HPDE6-E6E7 (cell line): ENCODE results near the gene TAF11L5.
"Not testable (repeated sequence)": the region's sequence is repeated elsewhere in the genome, so short reads cannot be mapped to it uniquely, and the experiment has no call there.

Source experiments
- DNase-seq: peaks from one replicate; pipeline ENCODE4 v3.0.0; 2011; ENCODE audit warnings: missing footprints; ENCODE audit errors: extremely low spot score

TAF11L5 gene

GRCh38 chr5:17524935-17525334 lies at the start of gene TAF11L5:
TSS of gene TAF11L5 (plus strand) at chr5:17525235.
- DNase-seq = not testable (repeated sequence)

GRCh38 chr5:17477043-17477442 lies 48.0 kb upstream of the TAF11L5 start:
- DNase-seq = no peak

DNA sequence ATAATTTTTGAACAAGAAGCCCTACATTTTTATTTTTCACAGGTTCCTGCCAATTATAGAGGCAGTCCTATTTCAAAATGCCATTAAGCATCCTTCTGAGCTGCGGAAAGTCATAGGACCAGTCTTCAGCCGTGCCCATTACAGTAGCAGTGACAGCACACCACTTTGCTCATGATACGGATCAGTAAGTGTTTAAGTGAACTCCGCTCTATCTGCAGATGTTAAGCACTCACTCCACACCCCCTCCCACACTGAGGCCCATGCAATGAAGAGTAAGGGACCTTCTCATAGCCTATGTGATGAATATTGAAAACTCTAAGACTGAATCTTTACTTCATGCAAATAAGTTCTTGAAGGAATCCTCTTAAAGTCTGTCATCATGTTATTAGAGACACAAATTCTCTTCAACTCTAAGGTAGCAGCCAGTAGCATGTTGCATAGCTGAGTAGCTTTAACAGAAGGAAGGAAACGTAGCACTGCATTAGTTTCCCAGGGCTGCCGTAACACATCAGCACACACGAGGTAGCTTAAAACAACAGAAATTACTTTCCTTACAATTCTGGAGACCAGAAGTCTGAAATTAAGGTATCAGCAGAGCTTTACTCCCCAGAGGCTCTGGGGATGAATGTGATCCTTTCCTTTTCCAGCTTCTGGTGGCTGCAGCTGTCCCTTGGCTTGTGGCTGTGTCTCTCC lies 47.3 kb upstream of the TAF11L5 start:
- no peak for DNase-seq

DNA sequence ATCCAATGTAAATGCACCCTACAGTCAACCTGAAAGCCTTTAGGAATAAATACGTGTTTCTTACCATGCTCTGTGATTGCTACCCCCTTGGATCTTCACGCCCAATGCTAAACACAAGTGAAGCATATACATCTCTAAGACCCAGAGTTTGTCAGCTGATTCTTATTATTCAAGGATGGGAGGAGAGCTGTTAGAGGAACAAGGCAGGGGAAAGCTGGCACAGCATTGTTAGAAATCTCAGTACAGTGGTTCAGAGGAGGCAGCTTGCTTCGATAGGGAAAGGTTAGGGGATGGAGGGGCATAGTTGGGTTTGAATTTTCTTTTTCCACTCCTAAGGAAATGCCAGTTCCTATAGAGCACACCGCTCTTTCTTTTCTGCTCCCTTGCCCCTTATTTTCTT lies 43.7 kb upstream of the TAF11L5 start:
- DNase-seq = no peak

DNA sequence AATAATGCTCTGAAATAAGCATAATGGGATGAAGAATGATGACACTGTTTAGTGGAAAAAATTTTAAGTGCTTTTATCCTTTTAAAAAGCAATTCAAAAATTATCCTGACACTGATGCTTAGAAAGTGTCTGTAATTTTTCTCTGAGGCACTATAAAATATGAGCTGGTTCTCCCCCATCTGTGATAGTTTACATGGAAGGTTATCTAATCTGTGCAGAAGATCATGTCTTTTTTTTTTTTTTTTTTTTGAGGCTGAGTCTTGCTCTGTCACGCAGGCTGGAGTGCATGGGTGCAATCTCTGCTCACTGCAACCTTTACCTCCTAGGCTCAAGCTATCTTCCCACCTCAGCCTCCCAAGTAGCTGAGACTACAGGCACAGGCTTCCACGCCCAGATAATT lies 42.2 kb upstream of the TAF11L5 start:
- DNase-seq = no peak

DNA sequence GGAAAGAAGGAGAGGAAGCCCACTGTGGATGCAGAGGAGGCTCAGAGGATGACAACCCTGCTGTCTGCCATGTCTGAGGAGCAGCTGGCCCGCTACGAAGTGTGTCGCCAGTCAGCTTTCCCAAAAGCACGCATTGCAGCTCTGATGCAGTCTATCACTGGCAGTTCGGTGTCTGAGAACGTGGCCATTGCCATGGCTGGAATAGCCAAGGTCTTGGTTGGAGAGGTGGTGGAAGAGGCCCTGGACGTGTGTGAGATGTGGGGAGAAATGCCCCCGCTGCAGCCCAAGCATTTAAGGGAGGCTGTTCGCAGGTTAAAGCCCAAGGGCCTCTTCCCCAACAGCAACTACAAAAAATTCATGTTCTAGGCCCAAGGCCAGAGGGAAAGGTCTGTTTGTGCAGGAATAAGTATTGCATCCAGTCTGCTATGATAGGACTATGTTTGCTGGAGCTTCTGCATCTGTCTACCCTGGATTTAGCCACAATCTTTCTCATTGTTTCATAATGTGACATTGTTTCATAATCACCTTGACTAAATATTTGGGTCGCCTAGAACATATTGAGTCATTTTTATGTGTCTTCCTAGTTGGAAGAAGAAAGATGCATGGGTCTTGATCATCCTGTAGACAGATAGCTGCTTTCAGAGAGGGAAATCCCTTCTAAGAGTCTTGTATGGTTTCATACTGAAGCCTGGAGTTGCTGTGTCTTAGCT lies 38.4 kb upstream of the TAF11L5 start:
- DNase-seq = not testable (repeated sequence)

- DNase-seq = no peak
Measured at GRCh38 chr5:17487174-17487512, 37.9 kb upstream of the TAF11L5 start.

DNA sequence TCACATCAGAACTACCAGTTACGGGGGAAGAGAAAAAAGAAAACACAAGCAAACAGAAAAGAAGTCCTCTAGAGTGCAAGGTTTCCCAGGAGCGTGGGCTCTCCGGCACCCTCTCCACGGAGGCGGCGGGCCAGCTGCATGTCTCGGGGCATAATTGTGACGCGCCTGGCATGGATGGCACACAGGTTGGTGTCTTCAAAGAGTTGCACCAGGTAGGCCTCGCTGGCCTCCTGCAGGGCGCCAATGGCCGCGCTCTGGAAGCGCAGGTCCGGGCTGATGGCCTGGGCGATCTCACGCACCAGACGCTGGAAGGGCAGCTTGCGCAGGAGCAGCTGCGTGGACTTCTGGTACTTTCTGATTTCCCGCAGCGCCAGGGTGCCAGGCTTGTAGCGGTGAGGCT lies 33.8 kb upstream of the TAF11L5 start:
- not testable (repeated sequence) for DNase-seq

- no peak for DNase-seq
Measured at GRCh38 chr5:17492770-17493169, 32.3 kb upstream of the TAF11L5 start.

GRCh38 chr5:17497446-17497845 lies 27.6 kb upstream of the TAF11L5 start:
- DNase-seq = no peak

- DNase-seq = not testable (repeated sequence)
Measured at GRCh38 chr5:17497931-17498330, 27.1 kb upstream of the TAF11L5 start, which contains the start of gene TAF11L2. TSS of gene TAF11L2 (plus strand) at chr5:17498231.

- no peak for DNase-seq
Measured at GRCh38 chr5:17511775-17512325, 13.2 kb upstream of the TAF11L5 start.

GRCh38 chr5:17517526-17517925 lies 7.5 kb upstream of the TAF11L5 start:
- not testable (repeated sequence) for DNase-seq

GRCh38 chr5:17518067-17518466 lies 7.0 kb upstream of the TAF11L5 start, which contains the start of gene TAF11L3:
TSS of gene TAF11L3 (plus strand) at chr5:17518367.
- not testable (repeated sequence) for DNase-seq

DNA sequence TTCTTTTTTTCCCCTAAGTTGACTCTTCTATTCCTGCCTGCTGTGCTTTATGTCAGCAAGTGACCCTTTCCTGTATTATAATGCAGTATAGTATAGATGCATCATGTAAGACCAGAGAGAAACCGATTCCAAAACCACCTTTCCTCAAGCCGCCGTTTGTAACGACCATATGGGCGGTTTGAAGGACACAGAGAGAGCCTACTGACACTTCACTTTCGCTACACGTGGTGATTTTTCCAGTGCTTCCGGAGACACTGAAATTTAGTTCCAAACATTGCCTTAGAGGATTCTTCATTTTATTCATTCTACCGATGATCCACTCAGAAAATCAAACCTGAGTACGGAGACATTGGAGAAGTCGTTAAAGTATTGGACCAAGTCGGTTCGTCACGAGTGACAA lies 5.5 kb upstream of the TAF11L5 start:
- DNase-seq = not testable (repeated sequence)

GRCh38 chr5:17521501-17521900 lies 3.5 kb upstream of the TAF11L5 start, which contains the start of gene TAF11L4:
TSS of gene TAF11L4 (plus strand) at chr5:17521801.
- DNase-seq = not testable (repeated sequence)

DNA sequence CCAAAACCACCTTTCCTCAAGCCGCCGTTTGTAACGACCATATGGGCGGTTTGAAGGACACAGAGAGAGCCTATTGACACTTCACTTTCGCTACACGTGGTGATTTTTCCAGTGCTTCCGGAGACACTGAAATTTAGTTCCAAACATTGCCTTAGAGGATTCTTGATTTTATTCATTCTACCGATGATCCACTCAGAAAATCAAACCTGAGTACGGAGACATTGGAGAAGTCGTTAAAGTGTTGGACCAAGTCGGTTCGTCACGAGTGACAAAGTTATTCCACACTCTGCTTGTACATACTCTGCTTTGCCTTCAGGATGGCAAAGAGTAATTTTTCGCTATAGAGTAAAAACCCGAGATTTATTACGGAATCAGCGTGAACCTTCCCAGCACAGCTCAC lies 1.5 kb downstream of the TAF11L5 start:
- not testable (repeated sequence) for DNase-seq

- not testable (repeated sequence) for DNase-seq
Measured at GRCh38 chr5:17528369-17528768, 3.3 kb downstream of the TAF11L5 start, which contains the start of gene TAF11L6. TSS of gene TAF11L6 (plus strand) at chr5:17528669.
